ENCODE measurements around the gene GATAD2A.

The GATAD2A gene

DNA sequence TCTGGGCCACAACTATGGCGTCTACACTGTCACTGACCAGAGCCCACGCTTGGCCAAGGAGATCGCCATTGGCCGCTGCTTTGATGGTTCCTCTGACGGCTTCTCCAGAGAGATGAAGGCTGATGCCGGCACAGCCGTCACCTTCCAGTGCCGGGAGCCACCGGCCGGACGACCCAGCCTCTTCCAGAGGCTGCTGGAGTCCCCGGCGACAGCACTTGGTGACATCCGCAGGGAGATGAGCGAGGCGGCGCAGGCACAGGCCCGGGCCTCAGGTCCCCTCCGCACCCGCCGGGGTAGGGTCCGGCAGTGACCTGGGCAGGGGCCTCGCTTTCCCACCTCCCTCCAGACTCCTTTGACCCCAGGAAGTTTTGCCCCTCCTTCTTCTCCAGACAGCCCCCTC is 140.2 kb downstream of the GATAD2A start:
- DNase-seq (ENCODE audit: low read depth): no peak

DNA sequence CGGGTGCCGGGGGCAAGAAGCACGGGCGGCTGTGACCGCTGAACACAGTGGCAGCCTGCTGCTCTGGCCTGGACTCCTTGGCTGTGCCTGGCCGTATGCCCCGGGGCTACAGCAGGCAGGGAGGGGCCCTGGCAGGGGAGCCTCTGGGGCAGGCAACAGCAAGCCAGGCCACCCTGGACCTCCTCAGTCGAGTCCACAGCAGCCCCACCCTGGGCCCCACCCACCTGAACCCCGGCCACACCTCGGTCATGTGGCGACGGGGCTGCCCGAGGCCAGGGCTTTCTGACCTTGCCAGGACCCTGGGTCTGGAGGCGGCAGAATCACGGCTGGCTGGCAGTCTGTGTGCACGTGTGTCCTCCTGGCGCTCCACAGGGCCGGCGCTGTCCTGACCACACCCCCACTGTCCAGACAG is 141.3 kb downstream of the GATAD2A start:
- no peak for DNase-seq (ENCODE audit: low read depth)

DNA sequence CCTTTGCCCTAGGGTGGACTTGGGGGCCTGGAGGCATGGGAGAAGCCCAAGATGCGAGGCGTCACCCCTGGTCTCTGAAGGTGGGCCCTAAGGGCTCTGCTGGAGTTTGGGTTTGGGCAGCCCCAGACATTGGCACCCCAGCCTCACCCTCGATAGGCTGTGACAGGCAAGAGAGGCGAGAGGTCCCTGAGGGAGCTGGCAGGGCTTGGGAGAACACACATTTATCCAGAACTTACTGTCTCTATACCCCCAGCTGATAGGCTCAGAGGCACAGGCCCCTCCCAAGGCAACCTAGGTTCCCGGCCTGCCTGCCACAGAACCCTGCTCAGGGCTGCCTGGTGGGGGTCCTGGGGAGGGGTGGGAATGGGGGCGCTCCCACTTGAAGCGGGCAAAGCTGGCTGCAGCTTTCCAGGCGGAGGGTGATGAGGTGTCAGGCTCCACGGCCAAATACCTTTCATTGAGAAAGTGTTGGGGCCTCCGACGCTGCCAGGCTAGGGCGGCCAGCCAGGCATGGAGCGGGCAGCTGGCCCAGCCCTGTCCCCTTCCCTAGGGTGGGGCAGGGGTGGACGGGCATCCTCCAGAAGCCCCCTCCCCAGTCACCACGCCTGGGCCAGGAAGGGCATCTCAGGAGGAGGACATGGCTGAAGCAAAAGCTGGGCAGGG is 142.3 kb downstream of the GATAD2A start:
- DNase-seq (ENCODE audit: low read depth): no peak

DNA sequence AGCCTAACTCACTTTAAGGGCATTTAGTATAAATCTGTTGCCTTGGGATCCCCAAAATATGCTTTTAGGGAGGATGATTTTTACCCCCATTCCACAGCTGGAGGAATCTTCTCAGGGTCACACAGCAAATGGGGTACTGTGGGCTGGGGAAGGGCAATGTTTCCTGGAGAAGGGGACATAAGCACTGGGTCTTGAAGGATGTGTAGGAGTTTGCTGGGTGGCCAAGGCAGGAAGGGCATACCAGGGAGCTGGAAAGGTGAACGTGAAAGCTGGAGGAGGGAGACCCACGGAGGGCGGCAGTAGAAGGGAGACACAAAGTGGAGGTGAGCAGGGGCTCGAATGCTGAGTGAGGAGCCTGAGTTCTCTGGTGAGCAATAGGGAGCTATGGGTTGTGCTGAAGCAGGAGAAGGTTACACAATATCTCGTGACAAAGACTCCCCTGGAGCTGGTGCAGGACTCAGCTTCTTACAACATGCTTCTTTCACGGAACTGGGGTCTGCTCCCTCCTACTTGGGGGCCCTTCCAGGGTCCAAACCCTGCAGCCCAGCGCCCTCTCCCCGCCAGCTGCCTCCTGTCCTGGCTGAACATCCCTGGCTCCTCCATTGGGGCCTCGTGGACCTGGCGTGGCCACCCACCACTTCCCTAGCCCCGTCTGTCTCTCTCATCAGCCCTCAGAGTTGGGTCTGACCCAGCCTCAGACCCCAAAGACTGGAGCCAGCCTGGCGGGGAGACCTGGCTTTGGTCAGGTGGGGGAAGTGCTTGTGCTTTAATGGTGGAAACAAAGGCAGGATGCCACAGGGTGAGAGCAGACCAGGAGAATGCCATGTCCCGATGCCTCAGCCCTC is 143.7 kb downstream of the GATAD2A start:
- no peak for DNase-seq (ENCODE audit: low read depth)

DNA sequence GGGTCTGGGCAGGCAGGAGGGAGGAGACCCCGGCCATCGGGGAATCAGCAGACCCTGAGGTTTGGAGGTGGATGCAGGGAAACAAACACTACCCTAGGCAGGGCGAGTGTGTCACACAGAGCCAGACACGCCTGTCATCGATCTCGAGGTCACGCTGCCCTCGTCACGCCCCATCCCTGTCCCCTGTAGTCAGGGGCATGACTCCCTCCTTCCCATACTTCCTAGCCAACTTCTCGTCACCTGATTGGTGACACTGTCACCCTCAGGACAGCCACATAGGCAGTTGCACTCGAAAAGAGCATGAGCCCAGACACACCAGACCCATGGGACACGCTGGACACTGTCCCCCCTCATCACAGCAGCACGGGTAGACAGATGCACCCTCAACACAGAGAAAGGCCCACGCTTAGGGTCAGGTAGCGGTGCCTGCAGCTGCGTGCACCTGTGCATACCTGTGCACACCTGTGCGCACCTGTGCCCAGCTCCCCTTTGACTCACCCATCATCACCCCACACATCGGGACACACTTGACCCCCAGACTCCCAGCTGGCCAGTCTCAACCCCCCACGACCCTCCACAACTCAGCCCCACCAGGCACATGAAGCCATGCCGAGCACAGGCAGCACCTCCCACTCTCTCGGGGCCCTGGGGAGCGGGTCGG is 144.5 kb downstream of the GATAD2A start:
- DNase-seq (ENCODE audit: low read depth): no peak

DNA sequence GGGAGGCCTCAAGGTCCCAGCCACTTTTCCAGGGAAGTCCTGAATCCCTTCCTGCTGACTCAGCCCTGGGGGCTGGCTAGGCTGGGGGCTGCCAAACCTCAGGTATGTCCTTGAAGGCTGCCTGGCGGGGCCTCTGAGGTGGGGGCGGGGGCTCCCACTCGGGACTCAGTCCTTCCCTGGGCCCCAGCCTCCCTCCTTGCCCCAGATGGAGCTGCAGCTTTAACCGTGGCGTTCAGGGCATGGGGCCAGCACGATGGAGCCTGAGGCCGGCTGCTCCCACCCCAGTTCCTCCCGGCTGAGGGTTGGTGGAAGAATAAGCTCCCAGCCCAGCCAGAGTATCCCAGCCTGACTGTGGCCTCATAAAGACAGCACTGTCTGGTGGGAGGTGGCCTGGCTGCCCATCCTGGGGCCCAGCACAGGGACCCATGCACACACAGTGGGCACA is 145.0 kb downstream of the GATAD2A start:
- DNase-seq (ENCODE audit: low read depth): no peak

DNA sequence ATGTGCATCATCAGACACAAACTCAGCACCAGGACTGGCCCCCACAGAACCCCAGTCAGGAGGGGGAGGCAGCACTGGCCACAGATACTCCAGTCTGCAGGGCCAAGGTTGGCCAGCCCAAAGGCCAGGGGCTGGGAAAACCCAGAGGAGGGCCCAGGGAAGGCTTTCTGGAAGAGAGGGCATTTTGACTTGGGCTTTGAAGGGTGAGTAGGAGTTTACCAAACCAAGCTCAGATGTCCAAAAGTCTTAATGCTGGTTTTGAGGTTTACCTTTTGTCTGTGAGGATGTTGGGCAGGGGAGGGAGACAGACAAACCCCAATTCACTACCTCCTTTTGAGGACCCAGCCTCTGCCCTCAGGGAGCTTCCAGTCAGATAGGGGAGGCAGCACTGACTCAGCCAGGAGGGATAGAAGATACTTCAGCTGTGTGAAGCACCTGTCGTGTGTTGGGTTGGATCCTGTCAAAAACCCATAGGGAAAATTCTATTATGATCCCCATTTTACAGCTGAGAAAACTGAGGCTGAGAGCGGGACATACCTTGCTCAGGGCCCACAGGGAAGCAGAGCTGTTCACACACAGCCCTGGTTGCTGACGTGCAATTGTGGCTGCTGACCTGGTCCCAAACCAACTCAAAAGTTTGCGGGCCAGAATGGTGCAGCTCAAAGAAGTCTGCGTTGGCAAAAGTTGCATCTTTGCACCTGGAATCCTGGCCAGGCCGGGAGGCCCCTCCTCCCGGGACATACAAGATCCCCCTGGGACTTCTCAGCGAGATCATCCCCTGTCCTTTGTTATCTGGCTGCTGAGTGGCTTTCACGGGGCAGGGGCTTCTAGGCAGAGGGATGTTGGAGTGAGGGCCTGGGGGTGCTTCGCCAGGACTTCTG is 145.7 kb downstream of the GATAD2A start:
- no peak for DNase-seq (ENCODE audit: low read depth)

DNA sequence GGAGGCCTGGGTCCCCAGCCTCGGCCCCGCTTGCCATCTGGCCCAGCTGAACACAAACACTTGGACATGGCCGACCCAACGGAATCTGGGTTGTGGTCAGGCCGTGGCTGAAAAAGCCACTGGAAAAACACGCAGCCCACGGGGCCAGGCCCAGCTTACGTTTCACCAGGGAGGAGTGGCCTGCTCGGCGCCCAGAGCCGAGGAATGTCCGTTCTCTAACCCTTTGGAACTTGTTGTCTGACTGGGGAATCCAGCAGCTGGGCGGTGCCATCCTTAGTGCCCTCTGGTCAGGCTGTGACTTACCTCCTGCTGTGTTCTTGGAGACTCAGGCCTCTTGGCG is 146.3 kb downstream of the GATAD2A start:
- DNase-seq (ENCODE audit: low read depth): no peak

DNA sequence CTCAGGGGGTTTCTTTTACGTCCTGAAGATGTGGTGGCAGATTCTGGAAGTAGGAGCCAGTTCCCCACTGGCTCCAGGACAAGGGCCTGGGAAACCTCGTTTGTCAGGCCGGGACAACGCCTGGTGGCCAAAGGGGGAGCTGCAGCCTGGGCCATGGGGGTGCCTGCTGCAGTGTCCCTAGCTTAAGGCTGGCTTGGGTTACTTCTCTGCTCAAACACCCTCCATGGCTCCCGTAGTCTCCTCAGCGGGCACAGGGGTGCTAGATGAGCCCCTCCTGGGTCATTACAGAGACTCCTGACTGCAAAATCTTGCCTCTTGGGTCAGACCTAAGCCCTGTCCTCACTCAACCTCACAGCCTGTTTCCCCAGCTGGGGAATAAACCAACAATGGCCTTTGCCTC is 147.3 kb downstream of the GATAD2A start:
- no peak for DNase-seq (ENCODE audit: low read depth)

DNA sequence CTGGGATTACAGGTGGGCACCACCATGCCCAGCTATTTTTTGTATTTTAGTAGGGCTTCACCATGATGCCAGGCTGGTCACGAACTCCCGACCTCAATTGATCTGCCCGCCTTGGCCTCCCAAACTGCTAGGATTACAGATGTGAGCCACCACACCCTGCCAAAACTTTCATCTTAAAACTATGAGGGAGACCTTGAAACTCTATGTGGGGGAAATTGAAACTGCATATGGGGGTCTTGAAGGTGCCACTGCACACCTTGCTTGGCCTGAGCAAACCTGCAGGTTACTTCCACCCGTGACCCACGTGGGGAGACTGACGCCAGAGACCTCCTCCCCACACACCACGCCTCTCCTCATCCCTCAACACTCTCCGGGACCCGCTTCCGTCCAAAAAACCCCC is 148.2 kb downstream of the GATAD2A start:
- DNase-seq (ENCODE audit: low read depth): no peak

DNA sequence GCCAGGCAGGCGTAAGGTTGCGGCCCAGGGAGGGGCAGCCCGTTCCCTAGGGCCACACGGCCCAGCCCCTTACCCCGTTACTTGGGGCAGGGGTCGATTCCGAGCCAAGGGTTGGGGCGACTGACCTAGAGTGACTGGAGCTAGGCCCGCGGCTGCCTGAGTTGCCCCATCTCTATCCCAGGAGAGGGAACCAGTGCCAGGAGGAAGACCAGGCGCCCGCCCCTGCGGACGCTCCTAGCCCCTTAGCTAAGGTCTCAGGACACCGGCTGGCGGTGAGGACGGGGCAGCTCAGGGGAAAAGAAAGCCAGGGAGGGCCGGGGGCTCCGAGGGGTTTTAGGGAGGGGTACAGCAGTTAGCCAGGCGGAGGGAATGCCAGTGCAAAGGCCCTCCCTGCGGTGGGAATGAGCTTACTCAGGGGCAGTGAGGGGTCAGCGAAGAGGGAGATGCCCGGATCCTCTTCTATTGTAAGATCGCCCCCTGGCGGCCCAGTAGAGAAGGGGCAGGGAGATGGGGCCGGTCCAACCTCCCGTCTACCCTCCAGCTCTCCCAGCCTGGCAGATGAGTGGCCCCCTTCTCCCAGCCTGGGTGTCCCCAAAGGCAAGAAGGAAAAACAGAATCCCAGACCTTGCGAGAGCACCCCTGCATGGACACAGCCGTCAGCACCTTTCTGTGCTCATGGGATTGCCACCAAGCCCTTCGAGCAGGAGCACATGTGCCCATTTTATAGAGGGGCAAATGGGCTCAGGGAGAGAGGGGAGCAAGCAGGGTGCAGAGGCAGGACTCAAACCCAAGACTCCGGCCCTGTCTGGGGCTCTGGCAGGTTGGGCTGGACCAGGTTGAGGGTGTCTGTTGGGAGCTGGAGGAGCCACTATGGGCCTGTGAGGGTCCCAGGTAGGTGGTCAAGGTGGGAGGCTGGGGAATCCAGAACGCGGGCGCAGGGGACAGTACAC is 148.9 kb downstream of the GATAD2A start:
- no peak for DNase-seq (ENCODE audit: low read depth)

DNA sequence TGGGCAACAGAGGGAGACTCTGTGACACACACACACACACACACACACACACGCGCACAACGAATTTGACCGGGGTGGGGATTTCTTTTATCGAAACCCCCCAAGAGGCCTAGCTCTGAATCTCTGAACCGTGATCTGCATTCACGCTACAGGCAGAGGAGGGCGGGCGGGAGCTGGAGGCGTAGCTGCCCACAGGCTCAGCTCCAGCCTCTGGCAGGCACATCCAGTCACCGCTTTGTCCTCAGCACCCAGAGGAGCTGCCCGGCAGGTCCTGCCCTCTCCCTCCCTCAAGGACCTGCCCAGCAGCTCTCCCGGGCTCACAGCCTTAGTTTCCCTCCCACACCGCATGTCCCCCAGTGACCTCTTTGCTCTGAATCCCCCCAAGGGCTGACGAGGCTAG is 152.6 kb downstream of the GATAD2A start:
- DNase-seq (ENCODE audit: low read depth): no peak
